Natural killer cell treated with Interleukin-12 subunit alpha and Interleukin-12 subunit beta and Interleukin-15 and Interleukin-18, amount 100 ng/mL, for 72 hours (primary cell): ENCODE data around the gene ZNF287. TPM values are rescaled to one million over a fixed set of nuclear protein-coding genes. Genes with fewer than 3 reads are reported as not detected.
A peak's percentile ranks its signal among the peaks of the same experiment; 100 is the strongest.
"Not testable (repeated sequence)": the region's sequence is repeated elsewhere in the genome, so short reads cannot be mapped to it uniquely, and the experiment has no call there.

ENCODE experiments used
- ATAC-seq, 2 donors: fragments of 150-1000 bp; cut with Tn5 transposase in 1 of 2; sonication (Bioruptor Pico), chemical (Tn5 transposase) in 1 of 2; 2 replicates each; pipeline ENCODE4 v1.10.0; 2021
- DNase-seq: peaks from one replicate; pipeline ENCODE4 v3.0.0; 2022; ENCODE audit warnings: low spot score
- H3K27ac Mint-ChIP-seq, 2 donors: 1 replicate in 1 of 2; 2 replicates in 1 of 2; pipeline ENCODE4 v1.8.0; 2022; ENCODE audit warnings: mixed read lengths in 2 of 2, mild to moderate bottlenecking in 1 of 2, moderate library complexity in 1 of 2
- H3K27me3 Mint-ChIP-seq, 2 donors: 1 replicate in 1 of 2; 2 replicates in 1 of 2; pipeline ENCODE4 v1.8.0; 2022; ENCODE audit warnings: mixed read lengths in 2 of 2
- H3K36me3 Mint-ChIP-seq: one replicate; pipeline ENCODE4 v1.8.0; 2022; ENCODE audit warnings: mixed read lengths
- H3K4me1 Mint-ChIP-seq, 2 donors: 1 replicate in 1 of 2; 2 replicates in 1 of 2; pipeline ENCODE4 v1.8.0; 2022; ENCODE audit warnings: low read depth in 2 of 2, mixed read lengths in 2 of 2, mild to moderate bottlenecking in 1 of 2
- H3K4me3 Mint-ChIP-seq: one replicate; pipeline ENCODE4 v1.8.0; 2022; ENCODE audit warnings: mixed read lengths
- H3K9me3 Mint-ChIP-seq: 2 replicates; pipeline ENCODE4 v1.8.0; 2022; ENCODE audit warnings: mixed read lengths
- total RNA-seq, 2 donors: library from RNA; stranded (reverse); gene quantifications; one replicate each; pipeline ENCODE4 v1.2.3, GENCODE V29; 2022

Gene ZNF287
- total RNA-seq, 2 donors from 2014 or later = 7.6 to 8.1 TPM

DNA sequence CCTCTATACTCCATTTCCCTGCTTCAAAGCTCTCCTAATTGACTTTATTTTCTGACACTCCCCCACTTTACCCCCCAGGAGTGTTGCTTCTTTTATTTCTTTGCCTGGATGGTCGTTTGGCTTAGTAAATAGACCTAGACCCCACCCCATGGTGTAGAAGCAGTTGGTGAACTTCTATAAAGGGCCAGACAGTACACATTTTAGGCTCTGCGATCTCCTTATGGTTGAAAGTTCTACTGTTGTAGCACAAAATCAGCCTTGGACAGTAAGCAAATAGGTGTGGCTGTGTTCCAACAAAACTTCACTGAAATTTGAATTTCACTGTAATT lies 31.9 kb downstream of the ZNF287 start:
- no peak for DNase-seq
- Mint-ChIP-seq H3K27ac (peak overlapping the region; percentile 91 to 98), H3K4me3 (peak overlapping the region; percentile 95), H3K9me3 (no peaks in the 10 kb centered on the region), H3K36me3 (peaks cover 4% of the 10 kb centered on the region), H3K27me3 (peaks cover 0 to 3% of the 10 kb centered on the region in 2 donors), H3K4me1 (peaks cover 20 to 26% of the 10 kb centered on the region in 2 donors)
- ATAC-seq = no peak

DNA sequence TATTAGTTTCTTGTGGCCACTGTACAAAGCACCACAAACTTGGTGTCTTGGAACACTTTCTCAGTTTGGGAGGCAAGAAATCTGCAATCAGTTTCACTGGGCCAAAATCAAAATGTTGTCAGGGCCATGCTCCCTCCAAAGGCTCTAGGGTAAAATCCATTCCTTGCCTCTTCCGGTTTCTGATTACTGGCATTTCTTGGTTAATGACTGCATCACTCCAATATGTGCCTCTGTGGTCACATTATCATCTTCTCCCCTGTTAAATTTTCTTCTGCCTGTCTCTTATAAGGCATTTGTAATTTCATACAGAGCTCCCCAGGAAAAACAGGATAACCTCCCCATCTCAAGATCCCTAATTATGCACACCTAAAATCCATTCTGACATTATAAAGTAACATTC lies 34.8 kb downstream of the ZNF287 start:
- Mint-ChIP-seq H3K36me3 (no peaks in the 10 kb centered on the region), H3K4me3 (no peak overlapping the region), H3K9me3 (no peaks in the 10 kb centered on the region), H3K27me3 (peaks cover 12 to 13% of the 10 kb centered on the region in 2 donors), H3K4me1 (peaks cover 20 to 26% of the 10 kb centered on the region in 2 donors), H3K27ac (peak overlapping the region in 1 of 2 donors; percentile 91)
- ATAC-seq (no peak), DNase-seq (no peak)

GRCh38 chr17:16529906-16530305 lies 39.1 kb downstream of the ZNF287 start:
- no peak overlapping the region for H3K4me3 Mint-ChIP-seq
- H3K9me3 Mint-ChIP-seq = no peaks in the 10 kb centered on the region
- peaks cover 30 to 46% of the 10 kb centered on the region in 2 donors for H3K27me3 Mint-ChIP-seq
- peaks cover 1 to 2% of the 10 kb centered on the region in 2 donors for H3K4me1 Mint-ChIP-seq
- no peak overlapping the region for H3K27ac Mint-ChIP-seq
- DNase-seq = no peak
- no peak for ATAC-seq
- no peaks in the 10 kb centered on the region for H3K36me3 Mint-ChIP-seq

GRCh38 chr17:16527298-16527697 lies 41.7 kb downstream of the ZNF287 start:
- ATAC-seq (no peak), DNase-seq (no peak)
- H3K4me3 Mint-ChIP-seq = no peak overlapping the region
- H3K4me1 Mint-ChIP-seq = peaks cover 0 to 3% of the 10 kb centered on the region in 2 donors
- no peak overlapping the region for H3K27ac Mint-ChIP-seq
- H3K9me3 Mint-ChIP-seq = no peaks in the 10 kb centered on the region
- H3K36me3 Mint-ChIP-seq = no peaks in the 10 kb centered on the region
- H3K27me3 Mint-ChIP-seq = peaks cover 28 to 46% of the 10 kb centered on the region in 2 donors

DNA sequence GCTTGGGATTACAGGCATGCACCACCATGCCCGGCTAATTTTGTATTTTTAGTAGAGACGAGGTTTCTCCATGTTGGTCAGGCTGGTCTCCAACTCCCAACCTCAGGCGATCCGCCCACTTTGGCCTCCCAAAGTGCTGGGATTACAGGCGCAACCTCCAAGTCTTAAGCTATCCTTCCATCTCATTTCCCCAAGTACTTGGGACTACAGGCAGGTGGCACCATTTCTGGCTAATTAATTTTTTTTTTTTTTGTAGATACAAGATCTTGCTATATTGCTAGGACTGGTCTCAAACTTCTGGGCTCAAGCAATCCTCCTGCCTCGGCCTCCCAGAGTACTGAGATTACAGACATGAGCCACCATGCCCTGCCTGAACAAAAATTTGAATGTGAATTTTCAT lies 43.4 kb downstream of the ZNF287 start:
- H3K9me3 Mint-ChIP-seq, H3K4me1 Mint-ChIP-seq, H3K36me3 Mint-ChIP-seq, H3K4me3 Mint-ChIP-seq, H3K27ac Mint-ChIP-seq, ATAC-seq, DNase-seq: not testable (repeated sequence)
- H3K27me3 Mint-ChIP-seq = peaks cover 24 to 45% of the 10 kb centered on the region in 2 donors

DNA sequence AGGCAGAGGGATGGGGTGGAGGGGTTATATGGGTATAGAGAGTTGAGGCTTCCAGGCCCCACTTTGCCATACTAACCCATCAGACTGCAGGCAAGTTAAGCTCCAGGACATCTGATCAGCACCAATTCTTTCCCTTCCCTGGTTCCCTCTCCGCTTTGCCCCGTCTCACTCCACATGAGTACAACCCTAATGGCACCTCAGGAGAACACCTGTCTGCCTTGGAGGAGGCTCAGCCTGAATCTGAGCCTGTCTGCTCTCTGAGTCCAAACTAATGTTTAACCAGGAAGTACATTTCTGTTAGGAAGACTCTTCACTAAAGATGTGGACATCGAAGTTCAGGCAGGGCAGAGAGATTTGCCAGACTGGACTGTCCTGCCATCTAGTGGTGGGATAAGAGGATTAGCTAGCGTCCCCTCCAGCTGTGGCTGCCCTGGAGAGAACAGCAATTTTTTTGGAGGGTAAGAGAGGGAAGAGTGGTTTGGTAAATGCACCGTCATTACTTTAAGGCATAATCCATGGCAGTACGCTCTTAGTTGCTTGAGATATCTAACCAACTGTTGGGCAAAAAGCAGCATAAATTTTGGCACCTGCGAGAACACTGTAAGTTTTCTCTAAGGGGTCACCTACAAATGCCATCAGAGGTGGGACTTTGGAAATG lies 47.8 kb downstream of the ZNF287 start:
- peak; percentile 65 for DNase-seq
- Mint-ChIP-seq H3K4me1 (peaks cover 4 to 6% of the 10 kb centered on the region in 2 donors), H3K27ac (no peak overlapping the region), H3K4me3 (no peak overlapping the region), H3K27me3 (peaks cover 20 to 28% of the 10 kb centered on the region in 2 donors), H3K9me3 (no peaks in the 10 kb centered on the region), H3K36me3 (no peaks in the 10 kb centered on the region)
- peak; percentile 82 to 87 for ATAC-seq

DNA sequence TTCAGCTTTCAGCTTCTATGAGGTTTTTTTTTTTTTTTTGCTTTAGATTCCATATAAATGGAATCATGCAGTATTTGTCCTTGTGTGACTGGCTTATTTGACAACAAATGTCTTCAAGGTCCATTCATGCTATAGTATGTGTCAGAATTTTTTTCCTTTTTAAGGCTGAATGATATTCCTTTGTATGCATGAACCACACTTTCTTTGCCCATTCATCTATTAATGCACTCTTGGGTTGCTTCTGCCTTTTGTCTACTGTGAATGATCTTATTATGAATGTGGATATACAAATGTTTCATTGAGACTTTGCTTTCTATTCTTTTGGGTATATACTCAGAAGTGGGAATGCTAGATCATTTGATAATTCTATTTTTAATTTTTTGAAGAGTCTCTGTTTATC lies 50.0 kb downstream of the ZNF287 start:
- no peaks in the 10 kb centered on the region for H3K36me3 Mint-ChIP-seq
- no peak overlapping the region for H3K4me3 Mint-ChIP-seq
- peaks cover 31 to 45% of the 10 kb centered on the region in 2 donors for H3K27me3 Mint-ChIP-seq
- H3K4me1 Mint-ChIP-seq = peaks cover 4 to 5% of the 10 kb centered on the region in 2 donors
- H3K27ac Mint-ChIP-seq = no peak overlapping the region
- no peak for DNase-seq
- H3K9me3 Mint-ChIP-seq = no peaks in the 10 kb centered on the region
- ATAC-seq = no peak

DNA sequence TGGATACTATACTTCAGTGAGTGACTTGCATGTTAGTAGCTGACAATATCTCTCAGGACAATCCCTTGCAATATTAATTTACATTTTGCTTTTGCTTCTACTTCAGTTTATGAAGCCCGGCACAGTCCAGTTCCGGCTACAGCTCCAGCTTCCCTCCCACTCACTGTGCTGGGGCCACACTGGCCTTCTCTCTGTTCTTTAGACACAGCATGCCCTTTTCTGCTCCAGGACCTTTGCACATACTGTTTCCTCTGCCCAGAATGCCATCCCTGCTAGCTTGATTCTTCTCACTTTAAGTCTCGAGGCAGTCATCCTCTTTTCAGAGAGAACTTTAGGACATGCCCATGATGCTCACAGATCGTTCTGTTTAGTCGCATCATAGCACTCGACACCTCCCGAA lies 51.5 kb downstream of the ZNF287 start:
- H3K4me3 Mint-ChIP-seq = no peak overlapping the region

GRCh38 chr17:16516594-16517051 lies 52.4 kb downstream of the ZNF287 start:
- DNase-seq (no peak), ATAC-seq (no peak)
- H3K36me3 Mint-ChIP-seq = no peaks in the 10 kb centered on the region
- H3K4me1 Mint-ChIP-seq = peaks cover 3 to 4% of the 10 kb centered on the region in 2 donors
- H3K27me3 Mint-ChIP-seq = peaks cover 31 to 52% of the 10 kb centered on the region in 2 donors
- H3K9me3 Mint-ChIP-seq = no peaks in the 10 kb centered on the region
- no peak overlapping the region for H3K27ac Mint-ChIP-seq
- H3K4me3 Mint-ChIP-seq = no peak overlapping the region

More for the DNA sequence above, 51.5 kb downstream of the ZNF287 start:
- peaks cover 31 to 52% of the 10 kb centered on the region in 2 donors for H3K27me3 Mint-ChIP-seq
- DNase-seq = no peak
- H3K9me3 Mint-ChIP-seq = no peaks in the 10 kb centered on the region
- no peak for ATAC-seq
- no peaks in the 10 kb centered on the region for H3K36me3 Mint-ChIP-seq
- no peak overlapping the region for H3K27ac Mint-ChIP-seq
- H3K4me1 Mint-ChIP-seq = peaks cover 3 to 4% of the 10 kb centered on the region in 2 donors

DNA sequence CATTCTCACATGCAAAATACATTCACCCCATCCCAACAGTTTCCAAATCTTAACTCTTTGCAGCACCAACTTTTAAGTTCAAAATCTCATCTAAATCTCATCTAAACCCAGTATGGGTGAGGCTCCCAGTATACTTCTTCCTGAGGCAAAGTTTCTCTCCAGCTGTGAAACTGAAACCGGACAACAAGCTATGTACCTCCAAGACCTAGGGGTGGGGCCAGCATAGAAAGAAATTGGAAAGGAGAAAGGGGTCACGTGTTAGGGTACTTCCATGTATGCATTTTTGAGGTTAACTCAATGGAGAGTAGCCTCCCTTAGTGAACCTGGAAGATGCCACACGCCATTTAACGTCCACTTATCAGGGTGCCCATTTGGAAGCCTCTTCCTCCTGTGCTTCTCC lies 53.1 kb downstream of the ZNF287 start:
- Mint-ChIP-seq H3K9me3 (no peaks in the 10 kb centered on the region), H3K36me3 (no peaks in the 10 kb centered on the region), H3K27ac (no peak overlapping the region), H3K4me1 (no peaks in the 10 kb centered on the region), H3K4me3 (no peak overlapping the region), H3K27me3 (peaks cover 28 to 46% of the 10 kb centered on the region in 2 donors)
- ATAC-seq = no peak
- DNase-seq = no peak

- H3K4me3 Mint-ChIP-seq = no peak overlapping the region
- no peak overlapping the region for H3K27ac Mint-ChIP-seq
- H3K9me3 Mint-ChIP-seq = no peaks in the 10 kb centered on the region
- DNase-seq = no peak
- no peaks in the 10 kb centered on the region for H3K36me3 Mint-ChIP-seq
- no peak for ATAC-seq
- peaks cover 28 to 40% of the 10 kb centered on the region in 2 donors for H3K27me3 Mint-ChIP-seq
- H3K4me1 Mint-ChIP-seq = no peaks in the 10 kb centered on the region
Observed at GRCh38 chr17:16513873-16514272, 55.1 kb downstream of the ZNF287 start.

DNA sequence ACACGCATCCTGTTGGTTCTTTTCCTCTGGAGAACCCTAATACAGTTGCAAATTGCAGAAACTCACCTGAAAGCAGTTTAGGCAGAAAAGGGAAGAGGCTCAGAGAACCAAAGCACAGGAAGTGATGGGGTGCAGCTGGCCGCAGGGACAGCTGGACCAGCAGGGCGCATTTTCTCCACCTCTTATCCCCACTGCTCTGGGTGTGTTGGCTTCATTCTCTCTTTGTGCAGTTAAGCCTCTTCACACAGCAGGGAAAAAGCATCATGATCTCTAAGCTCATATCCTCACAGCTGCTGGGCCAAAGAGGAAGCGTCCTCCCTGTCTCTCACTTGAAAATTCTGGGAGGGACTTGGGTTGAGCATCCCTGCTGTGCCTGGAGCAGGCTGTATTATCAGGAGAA lies 57.0 kb downstream of the ZNF287 start:
- peaks cover 23 to 38% of the 10 kb centered on the region in 2 donors for H3K27me3 Mint-ChIP-seq
- H3K4me1 Mint-ChIP-seq = no peaks in the 10 kb centered on the region
- no peaks in the 10 kb centered on the region for H3K36me3 Mint-ChIP-seq
- no peak for ATAC-seq
- H3K27ac Mint-ChIP-seq = no peak overlapping the region
- no peaks in the 10 kb centered on the region for H3K9me3 Mint-ChIP-seq
- no peak overlapping the region for H3K4me3 Mint-ChIP-seq
- DNase-seq = no peak

GRCh38 chr17:16511593-16511992 lies 57.4 kb downstream of the ZNF287 start:
- Mint-ChIP-seq H3K4me1 (no peaks in the 10 kb centered on the region), H3K27ac (no peak overlapping the region), H3K4me3 (no peak overlapping the region), H3K9me3 (no peaks in the 10 kb centered on the region), H3K36me3 (no peaks in the 10 kb centered on the region), H3K27me3 (peaks cover 19 to 38% of the 10 kb centered on the region in 2 donors)
- DNase-seq (no peak), ATAC-seq (no peak)

GRCh38 chr17:16507918-16508533 lies 61.0 kb downstream of the ZNF287 start:
- Mint-ChIP-seq H3K27ac (no peak overlapping the region), H3K36me3 (no peaks in the 10 kb centered on the region), H3K9me3 (no peaks in the 10 kb centered on the region), H3K27me3 (peaks cover 0 to 16% of the 10 kb centered on the region in 2 donors), H3K4me1 (no peaks in the 10 kb centered on the region), H3K4me3 (no peak overlapping the region)
- ATAC-seq (no peak), DNase-seq (no peak)
